SHP77 treated with DMSO at 0.1 percent for 48 hours (cell line): ENCODE data around the gene KRTAP4-1.
"Not testable (repeated sequence)": the region's sequence is repeated elsewhere in the genome, so short reads cannot be mapped to it uniquely, and the experiment has no call there.

Experiments
- DNase-seq: peaks from one replicate; lab custom pipeline; 2025; lab: John Stamatoyannopoulos, UW

KRTAP4-1 gene

DNA sequence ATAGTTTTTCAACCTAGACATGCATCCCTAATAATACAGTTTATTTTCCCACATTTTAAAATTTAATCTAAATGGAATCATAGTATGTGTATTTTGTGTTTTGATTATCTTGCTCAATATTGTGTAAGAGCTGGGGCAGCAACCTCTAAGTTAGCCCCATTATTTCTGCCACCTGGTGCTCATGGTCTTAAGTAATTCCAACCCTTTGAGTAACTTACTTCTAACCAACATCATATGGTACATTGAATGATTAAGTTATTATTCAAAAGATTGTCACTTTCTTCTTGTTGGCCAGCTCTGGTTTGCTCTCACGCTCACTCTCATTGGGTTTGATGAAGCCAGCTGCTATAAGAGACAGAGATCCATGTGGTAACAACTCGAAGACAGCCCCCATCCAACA is 12.8 kb downstream of the KRTAP4-1 start:
- DNase-seq = no peak

DNA sequence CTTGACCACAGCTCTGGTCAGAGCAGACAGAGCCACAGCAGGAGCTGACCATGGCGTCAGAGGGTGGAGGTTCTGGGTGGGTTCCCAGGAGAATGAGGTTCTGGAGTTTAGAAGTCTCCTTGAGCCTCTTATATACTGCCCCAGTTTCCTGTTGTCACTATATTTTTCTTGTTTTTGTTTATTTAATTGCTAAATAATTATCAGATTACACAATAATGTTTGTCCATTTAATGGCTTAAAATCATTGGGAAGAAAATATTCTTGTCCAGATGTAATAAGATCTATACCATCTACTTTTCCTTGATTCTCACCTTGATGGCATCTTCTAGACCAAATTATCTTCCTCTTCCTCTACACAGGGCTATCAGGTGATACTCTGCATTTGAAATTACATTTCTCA is 16.6 kb downstream of the KRTAP4-1 start, which contains the start of gene KRTAP4-3:
TSS of gene KRTAP4-3 (minus strand) at position 101 of the 400 bp plus-strand sequence. CDS start at position 52, 49 bp downstream.
- DNase-seq = no peak

DNA sequence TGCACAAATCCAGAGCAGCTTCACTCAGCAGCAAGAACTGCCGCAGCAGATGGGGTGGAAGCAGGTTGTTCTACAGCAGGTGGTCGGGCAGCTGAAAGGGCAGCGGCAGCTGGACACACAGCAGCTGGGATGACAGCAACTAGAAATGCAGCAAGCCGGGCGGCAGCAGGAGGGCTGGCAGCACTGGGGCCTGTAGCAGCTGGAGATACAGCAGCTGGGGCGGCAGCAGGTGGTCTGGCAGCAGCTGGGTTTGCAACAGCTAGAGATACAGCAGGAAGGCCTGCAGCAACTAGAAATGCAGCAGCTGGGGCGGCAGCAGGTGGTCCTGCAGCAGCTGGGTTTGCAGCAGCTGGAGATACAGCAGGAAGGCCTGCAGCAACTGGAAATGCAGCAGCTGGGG is 17.1 kb downstream of the KRTAP4-1 start:
- DNase-seq = no peak

DNA sequence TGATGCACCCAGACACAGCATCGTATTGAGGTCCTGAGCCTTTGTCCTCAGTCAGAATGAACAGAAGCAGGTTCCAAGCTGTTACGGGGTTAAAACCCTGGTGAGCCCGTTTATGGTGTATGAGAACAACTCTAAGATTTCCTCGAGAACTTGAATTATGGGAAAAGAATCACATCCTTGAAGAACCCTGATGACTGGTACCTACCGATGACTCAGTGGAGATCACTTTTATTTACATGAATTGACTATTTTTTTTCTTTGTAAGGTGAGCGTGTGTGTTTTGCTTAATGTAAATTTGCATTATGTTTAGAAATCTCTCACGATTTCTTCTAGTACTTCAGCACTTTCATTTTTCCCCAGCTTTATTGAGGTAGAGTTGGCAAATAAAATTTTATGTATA is 20.9 kb downstream of the KRTAP4-1 start:
- no peak for DNase-seq

DNA sequence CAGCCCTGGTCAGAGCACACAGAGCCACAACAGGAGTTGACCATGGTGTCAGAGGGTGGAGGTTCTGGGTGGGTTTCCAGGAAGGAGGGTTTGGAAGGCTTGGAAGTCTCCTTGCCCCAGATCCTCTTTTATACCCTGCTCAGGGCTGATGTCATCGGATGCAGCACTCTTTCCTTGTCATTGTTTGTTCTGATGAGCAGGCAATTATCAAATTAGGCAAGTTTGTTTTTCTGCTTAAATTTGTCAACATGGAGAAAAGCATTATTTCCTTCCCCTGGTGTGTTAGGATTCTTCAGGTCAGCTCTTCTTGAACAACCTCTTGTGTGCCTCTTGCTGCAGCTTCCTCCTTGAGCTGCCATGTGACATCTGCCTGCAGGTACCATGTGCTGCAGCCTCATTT is 24.1 kb downstream of the KRTAP4-1 start, which contains the start of gene KRTAP4-4:
TSS of gene KRTAP4-4 (minus strand) at position 101 of the 400 bp plus-strand sequence. CDS start at position 44, 57 bp downstream.
- DNase-seq = no peak

DNA sequence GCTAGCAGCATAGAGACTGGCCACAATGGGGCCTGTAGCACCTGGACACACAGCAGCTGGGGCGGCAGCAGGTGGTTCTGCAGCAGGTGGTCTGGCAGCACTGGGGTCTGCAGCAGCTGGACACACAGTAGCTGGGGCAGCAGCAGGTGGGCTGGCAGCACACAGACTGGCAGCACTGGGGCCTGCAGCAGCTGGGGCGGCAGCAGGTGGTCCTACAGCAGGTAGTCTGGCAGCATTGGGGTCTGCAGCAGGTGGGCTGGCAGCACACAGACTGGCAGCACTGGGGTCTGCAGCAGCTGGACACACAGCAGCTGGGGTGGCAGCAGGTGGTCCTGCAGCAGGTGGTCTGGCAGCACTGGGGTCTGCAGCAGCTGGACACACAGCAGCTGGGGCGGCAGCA is 24.5 kb downstream of the KRTAP4-1 start:
- DNase-seq = not testable (repeated sequence)

DNA sequence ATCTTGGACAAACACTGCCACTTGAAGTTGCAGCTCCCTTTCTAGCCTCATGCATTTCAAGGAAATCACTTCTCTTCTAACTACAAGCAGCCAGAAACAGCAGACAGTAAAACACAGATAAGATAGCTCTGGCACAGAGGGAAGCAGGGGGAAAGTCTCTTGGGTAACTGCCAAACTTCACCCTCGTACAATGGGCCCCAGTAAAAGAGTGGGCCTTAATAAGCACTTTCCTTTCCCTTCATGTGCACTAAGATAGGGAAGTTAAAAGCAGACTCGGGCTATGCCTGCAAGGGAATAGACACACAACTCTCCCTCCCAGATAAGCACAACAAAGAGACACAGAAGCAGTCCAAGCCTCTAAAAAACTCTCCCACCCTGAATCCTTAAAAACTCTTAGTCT is 30.9 kb downstream of the KRTAP4-1 start:
- DNase-seq = no peak

DNA sequence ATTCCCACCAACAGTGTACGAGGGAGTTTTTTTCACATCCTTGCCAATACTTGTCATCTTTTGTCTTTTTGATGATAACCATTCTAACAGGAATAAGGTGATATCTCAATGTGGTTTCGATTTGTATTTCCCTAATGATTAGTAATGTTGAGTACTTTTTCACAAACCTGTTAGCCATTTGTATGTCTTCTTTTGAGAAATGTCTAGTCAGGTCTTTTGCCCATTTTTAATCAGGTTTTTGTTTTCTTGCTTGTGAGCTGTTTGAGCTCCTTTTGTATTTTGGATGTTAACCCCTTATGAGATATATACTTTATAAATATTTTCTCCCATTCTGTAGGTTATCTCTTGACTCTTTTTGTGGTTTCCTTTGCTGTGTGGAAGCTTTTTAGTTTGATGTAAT is 33.2 kb downstream of the KRTAP4-1 start:
- no peak for DNase-seq

DNA sequence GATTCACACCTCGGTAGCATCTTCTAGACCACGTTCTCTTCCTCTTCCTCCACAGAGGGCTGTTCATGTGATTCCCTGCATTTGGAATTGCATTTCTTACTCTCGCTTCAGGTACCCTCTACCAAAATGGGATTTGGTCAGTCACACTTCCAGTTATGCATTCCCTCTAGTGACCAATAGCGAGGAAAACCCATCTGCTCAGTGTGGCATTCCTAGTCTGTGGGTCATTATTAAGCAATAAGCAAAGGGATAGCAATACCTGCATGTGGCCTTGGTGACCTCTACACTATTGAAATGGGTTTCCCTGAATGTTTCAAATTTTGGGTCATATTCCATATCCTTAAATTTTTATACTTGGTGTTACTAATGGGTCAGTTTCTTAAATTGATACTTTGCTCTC is 34.7 kb downstream of the KRTAP4-1 start:
- DNase-seq = no peak

DNA sequence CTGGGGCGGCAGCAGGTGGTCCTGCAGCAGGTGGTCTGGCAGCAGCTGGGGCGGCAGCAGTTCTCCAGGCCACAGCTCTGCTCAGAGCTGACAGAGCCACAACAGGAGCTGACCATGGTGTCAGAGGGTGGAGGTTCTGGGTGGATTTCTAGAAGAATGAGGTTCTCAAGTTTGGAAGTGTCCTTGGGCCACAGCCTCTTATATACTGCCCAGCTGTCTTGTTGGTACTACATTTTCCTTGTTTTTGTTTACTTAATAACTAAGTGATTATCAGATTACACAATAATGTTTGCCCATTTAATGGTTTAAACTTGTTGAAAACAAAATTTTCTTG is 35.1 kb downstream of the KRTAP4-1 start, which contains the start of gene KRTAP4-5:
TSS of gene KRTAP4-5 (minus strand) at position 174 of the 334 bp plus-strand sequence. CDS start at position 116, 58 bp downstream.
- no peak for DNase-seq

DNA sequence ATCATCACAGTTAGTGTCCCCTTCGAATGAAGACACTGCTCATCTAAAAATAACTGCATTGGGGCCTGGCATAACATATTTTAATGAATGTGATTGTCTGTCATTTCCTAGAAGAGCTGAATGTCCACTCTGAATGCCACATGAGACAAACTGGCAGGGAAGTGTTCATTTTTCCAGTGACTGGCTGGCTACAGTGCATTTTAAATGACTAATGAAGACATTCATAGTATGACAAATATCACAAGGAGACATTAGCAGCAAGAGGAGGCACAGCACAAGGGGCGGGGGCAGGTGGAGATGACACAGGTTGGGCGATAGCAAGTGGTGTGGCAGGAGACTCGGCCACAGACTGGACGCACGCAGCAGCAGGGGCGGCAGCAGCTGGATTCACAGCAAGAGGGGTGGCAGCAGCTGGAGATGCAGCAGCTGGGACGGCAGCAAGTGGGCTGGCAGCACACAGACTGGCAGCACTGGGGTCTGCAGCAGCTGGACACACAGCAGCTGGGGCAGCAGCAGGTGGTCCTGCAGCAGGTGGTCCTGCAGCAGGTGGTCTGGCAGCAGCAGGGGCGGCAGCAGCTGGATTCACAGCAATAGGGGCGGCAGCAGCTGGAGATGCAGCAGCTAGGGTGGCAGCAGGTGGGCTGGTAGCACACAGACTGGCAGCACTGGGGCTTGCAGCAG is 35.6 kb downstream of the KRTAP4-1 start:
- not testable (repeated sequence) for DNase-seq

DNA sequence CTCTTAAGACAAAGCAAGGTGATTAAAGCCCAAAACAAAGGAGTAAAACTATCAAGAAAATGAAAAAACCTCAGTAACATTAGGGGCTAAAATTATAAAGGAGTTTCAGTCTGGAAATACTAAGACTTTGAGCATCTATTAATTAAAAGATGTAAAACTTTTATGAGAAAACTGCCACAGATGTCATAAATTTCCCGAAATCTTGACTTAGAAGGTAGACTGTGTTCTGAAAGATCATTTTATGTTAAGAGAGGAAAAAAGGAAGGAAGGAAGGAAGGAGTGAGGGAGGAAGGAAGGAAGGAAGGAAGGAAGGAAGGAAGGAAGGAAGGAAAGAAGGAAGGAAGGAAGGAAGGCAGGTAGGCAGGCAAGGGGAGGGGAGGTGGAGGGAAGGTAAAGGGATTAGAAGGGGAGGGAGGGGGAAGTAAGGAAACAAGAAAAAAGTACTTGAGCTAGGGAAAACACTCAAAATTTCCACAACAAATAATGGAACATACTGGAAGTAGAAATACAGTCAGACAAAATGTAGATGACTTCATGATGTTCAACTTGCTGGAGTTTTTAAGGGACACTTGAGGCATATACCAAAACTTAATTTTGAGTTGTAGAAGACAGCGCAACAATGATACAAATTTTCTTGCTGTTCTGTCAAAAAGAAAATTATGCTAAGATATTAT is 37.0 kb downstream of the KRTAP4-1 start:
- DNase-seq = no peak

DNA sequence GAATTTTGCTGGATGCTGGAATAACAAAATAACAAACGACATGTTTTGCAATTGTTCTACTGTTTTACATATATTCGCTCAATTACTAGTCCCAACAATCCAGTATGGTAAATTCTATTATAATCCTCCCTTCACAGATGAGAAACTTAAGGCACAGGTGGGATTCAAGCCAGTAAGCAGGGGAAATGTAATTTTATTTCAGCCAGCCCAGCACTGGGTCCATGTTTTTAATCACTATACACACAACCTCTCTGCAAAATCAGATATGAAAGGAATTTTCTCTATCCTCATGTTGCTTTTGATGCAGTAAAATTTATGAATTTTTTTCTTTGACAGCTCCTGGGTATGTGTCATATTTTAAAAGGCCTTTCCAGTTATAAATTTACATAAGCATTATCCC is 39.5 kb downstream of the KRTAP4-1 start:
- DNase-seq = no peak

DNA sequence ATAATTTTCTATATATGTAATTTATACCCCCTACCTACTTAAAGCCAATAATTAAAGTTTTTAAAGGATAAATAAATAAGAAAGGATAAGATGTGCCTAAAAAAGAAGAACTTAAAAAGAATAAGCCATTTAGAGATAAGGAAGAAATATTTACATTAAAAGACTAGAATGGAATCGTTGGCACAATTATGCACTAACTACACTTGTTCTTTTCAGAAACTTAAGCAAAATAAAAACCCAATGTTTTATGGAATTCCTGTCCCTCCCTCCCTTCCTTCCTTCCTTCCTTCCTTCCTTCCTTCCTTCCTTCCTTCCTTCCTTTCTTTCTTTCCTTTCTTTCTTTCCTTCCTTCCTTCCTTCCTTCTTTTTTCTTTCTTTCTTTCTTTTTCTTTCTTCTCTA is 39.9 kb downstream of the KRTAP4-1 start:
- no peak for DNase-seq

DNA sequence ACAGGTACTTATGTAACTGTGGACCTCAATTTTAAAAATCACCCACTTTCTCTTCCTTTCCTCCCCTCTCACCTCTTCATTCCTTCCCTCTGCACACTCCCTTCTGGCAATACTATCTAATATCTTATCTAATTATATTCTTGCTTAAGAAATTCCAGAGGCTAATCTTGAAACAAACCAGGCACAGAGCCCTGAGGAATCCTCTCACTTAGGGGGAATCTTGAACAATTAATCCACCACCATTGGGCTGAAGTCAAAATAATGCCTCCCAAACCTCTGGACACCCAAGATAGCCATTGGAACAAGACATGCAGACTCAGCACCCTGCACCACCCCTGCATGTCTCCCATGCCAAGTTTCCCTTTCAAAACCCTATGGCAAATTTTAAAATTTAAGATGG is 43.4 kb downstream of the KRTAP4-1 start:
- no peak for DNase-seq

DNA sequence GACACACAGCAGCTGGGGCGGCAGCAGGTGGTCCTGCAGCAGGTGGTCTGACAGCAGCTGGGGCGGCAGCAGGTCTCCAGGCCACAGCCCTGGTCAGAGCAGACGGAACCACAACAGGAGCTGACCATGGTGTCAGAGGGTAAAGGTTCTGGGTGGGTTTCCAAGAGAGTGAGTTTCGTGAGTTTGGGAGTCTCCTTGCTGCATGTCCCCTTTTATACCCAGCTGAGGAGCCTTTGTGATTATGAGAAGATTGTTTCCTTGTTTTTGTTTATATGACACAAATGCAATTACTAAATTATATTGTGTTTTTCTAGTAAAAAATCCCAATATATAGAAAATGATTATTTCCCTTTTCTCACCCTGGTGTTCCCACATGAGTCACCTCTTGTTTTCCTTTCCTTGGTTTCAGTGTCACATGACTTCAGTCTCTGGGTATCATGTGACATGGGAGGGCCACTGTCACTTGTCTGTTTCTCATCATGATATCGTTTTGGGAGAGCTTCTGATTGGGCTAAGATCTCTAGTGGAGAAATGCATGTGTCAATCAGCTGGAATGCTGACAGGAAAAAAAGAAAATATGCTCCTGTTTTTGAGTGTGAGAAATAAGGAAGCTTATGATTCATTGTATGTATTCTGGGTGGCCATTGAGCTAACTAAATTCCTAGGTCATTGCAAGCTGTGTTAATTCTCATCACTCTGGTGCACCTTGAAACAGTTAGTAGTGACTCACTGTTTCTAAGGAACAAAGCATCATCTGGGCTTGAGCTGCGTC is 44.2 kb downstream of the KRTAP4-1 start, which contains the start of gene KRTAP4-6:
TSS of gene KRTAP4-6 (minus strand) at position 185 of the 772 bp plus-strand sequence. CDS start at position 128, 57 bp downstream.
- DNase-seq = no peak

DNA sequence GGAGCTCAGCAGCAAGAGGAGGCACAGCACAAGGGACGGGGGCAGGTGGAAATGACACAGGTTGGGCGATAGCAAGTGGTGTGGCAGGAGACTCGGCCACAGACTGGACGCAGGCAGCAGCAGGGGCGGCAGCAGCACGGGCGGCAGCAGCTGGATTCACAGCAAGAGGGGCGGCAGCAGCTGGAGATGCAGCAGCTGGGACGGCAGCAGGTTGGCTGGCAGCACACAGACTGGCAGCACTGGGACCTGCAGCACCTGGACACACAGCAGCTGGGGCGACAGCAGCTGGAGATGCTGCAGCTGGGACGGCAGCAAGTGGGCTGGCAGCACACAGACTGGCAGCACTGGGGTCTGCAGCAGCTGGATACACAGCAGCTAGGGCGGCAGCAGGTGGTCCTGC is 44.8 kb downstream of the KRTAP4-1 start:
- DNase-seq = not testable (repeated sequence)
